Activated CD8-positive, alpha-beta memory T cell treated with anti-CD3 and anti-CD28 coated beads for 36 hours (primary cell): Measurements from ENCODE around the gene DNAI2. TPM values are rescaled to one million over a fixed set of nuclear protein-coding genes. Genes with fewer than 3 reads are reported as not detected.

Experiments used
- CTCF ChIA-PET: fragments of 350-600 bp; sonication (Branson Sonifier 250); formaldehyde crosslinking; loops from one replicate; lab custom pipeline; 2021; ENCODE audit warnings: antibody characterized with exemption; lab: Charles Lee
- POLR2A ChIA-PET: fragments of 350-600 bp; sonication (Branson Sonifier 250); formaldehyde crosslinking; loops from one replicate; lab custom pipeline; 2021; ENCODE audit warnings: antibody characterized with exemption; lab: Charles Lee
- total RNA-seq, 2 experiments: library from RNA; stranded (reverse); gene quantifications; one replicate each; pipeline ENCODE4 v1.2.3, GENCODE V29; 2021

The DNAI2 gene
- total RNA-seq, 2 experiments from 2014 or later: 0.36 to 0.70 TPM

DNA sequence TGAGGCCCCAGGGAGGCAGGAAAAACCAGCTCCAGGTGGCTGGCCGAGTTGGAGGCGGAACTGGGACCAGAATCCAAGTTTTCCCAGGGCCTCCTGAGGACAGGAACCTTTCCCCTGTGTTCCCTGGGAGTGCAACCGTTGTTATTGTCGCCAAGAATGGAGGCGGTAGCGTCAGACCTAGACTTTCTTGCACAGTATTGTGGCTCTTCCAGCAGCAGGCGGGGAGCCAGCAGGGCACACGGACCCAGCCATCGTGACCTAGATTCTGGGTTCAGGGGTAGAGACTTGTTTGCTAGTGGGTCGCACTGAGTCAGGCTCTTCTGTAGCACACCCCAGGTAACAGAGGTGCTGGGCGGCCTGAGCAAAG, 51.3 kb downstream of the DNAI2 start:
- POLR2A ChIA-PET: interaction anchor here (0.7 kb wide), 1 partner anchor 33 kb away, joined by 3 read pairs; no protein-coding TSS in a partner anchor
- CTCF ChIA-PET: no interaction called here

DNA sequence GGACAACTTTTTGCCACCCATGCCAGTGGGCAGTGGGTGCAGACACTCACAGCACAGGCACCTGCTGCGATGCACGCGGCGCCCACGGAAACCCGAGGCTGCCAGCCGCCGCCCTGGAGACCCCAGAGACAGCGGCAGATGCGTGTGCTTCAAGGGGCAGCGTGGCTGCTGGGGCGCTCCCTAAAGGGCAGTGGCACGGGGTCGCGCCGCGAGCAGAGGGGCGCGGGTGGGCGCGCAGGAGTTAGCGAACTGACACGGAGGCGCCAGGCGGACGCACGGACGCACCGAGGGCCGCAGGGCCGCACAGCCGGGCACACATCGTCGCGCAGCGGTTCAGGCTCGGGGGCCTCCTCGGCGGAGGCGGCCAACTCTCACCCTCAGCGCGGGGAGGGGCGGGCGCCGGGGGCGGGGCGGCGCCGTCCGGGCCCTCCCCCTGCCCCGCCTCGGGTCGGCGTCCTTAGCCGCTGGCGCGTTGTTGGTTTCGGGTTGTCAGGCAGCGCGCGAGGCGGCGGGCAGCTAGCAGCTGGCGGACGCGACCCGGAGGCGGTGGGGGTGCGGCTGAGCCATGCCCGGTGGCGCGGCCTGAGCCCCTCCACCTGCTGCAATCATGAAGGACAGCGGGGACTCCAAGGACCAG, 51.8 kb downstream of the DNAI2 start, which contains the start of gene KIF19:
KIF19 (plus strand) TSS at position 484 of the 637 bp plus-strand sequence; CDS start at position 608, 124 bp downstream.
- ChIA-PET POLR2A (interaction anchor here (0.6 kb wide), 1 partner anchor 1454 kb away, joined by 3 read pairs; no protein-coding TSS in a partner anchor), CTCF (interaction anchor here (1.2 kb wide), 1 partner anchor 23 kb away, joined by 4 read pairs; no protein-coding TSS in a partner anchor)

DNA sequence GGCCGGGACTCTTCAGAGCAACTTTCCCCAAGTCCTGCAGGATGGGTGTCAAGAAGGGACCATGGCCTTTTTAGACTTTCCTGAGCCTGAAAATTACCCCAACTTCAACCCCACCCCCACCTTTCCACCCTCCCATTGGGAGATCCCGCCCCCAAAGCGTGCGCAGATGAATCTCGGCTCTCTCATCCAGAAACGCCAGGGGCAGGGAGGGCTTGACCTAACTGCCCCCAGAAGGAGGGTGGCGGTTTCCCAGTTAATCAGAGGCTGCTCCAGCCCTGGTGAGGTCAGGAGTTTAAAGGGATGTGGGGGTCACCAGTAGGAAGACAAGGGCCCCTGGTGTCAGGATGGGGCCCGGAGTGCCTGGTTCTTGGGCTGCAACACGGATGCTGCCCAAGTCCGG, 52.5 kb downstream of the DNAI2 start:
- CTCF ChIA-PET: interaction anchor here (1.2 kb wide), 1 partner anchor 24 kb away, joined by 4 read pairs; no protein-coding TSS in a partner anchor
- POLR2A ChIA-PET: no interaction called here

DNA sequence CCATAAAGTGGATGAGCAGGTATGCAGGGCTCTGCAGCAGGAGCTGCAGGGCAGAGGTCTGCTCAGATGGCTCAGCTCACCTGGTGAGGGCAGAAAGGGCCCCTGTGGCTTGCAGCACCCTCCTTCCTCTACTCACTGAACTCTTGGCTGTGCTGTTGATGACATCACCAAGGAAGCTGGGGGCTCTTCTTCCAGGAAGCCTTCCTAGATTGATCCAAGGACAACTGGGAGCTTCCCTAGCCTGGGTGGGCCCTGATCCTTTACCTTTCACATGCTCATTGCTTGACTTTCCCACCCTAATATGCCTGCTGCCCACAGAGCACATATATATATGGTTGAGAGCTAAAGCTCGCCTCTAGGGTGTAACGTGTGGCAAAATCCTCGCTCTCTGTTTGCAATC, 54.5 kb downstream of the DNAI2 start:
- POLR2A ChIA-PET: no interaction called here
- CTCF ChIA-PET: no interaction called here

DNA sequence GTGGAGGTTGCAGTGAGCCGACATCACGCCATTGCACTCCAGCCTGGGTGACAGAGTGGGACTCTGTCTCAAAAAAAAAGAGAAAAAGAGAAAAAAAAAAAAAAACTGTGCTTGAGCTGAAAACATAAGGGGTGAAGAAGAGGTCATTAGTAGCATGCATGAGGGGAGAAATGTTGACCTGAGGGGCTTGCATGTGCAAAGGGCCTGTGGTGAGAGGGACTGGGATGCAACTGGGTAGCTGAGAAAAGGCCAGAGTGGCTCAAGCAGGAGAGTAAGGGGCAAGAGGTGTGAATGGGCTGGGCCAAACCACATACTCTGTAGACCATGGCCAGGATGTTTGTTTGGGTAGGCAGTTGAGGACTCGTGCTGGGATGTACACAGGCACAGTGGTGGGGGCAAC, 55.3 kb downstream of the DNAI2 start:
- CTCF ChIA-PET: no interaction called here
- POLR2A ChIA-PET: no interaction called here

DNA sequence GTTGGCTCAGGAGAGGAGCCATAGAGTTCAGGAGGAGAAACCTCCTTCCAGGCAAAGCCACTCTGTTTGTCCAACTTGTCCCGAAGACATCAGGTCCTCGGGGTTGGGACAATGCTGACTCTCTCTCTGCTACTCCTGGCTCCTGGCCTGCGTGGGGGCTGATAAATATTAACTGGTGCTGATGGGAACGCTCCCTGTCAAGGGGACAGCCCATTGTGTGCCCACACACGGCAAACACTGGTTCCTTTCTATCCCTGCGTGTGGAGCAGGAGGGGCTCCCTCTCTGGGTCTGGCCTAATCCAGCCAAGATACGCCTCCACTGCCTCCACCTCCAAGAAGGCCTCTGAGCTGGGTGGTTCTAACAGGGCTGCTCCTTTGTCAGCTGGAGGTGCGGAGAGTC, 56.4 kb downstream of the DNAI2 start:
- CTCF ChIA-PET: interaction anchor here (0.8 kb wide), 1 partner anchor 10 kb away, joined by 4 read pairs; no protein-coding TSS in a partner anchor
- POLR2A ChIA-PET: no interaction called here

DNA sequence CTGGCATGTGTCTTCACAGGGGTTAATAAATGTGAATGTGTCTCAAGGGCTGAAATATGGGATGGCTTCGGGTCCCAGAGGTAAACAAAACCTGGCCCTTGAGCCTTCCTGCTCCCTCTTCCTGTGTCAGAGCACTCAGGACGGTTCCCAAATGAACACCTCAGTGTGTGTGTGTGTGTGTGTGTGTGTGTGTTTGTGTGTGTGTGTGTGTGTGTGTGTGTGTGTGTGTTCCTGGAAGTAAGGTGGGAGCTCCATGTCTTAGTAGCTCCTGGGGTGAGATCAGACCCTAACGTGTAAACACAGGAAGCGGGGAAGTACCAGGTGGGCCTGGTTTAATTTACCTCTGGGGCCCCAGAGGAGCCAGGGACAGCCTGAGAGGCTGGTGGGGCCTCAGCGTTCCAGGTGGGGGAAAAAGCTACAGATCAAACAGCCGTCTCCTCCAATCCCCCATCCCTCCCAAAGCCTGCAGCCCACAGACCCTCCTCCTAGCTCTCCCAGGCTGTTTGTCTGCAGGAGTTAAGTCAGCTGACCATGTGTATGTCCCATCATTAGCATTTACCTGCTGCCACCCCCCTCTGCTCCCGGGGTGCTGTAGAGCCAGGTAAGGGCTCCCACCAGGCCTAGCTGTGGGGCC, 58.1 kb downstream of the DNAI2 start:
- ChIA-PET CTCF (no interaction called here), POLR2A (no interaction called here)

DNA sequence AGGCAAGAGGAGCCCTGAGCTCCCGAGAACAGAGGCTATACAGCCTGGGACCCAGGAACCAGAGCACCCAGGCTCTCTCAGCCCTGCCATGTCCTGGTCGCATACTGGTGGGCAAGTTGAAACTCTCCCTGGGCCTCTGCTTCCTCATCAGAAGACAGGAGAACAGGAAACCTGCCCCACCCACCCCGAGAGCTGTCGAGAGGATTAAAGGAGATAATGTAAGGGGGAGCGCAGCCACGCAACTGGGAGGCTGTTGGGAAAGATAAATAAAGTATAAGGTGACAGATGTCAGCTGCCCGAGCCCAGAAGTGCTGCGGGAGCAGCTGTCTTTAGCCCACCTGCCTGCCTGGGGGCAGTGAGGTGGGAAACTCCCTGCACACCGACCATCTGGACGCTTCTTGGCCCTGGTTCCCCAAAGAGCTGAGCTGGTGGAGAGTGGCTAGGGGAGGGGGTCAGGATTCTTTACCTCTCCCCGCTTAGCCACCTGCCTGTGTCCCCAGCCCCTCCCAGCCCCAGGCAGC, 58.8 kb downstream of the DNAI2 start:
- ChIA-PET CTCF (no interaction called here), POLR2A (no interaction called here)

DNA sequence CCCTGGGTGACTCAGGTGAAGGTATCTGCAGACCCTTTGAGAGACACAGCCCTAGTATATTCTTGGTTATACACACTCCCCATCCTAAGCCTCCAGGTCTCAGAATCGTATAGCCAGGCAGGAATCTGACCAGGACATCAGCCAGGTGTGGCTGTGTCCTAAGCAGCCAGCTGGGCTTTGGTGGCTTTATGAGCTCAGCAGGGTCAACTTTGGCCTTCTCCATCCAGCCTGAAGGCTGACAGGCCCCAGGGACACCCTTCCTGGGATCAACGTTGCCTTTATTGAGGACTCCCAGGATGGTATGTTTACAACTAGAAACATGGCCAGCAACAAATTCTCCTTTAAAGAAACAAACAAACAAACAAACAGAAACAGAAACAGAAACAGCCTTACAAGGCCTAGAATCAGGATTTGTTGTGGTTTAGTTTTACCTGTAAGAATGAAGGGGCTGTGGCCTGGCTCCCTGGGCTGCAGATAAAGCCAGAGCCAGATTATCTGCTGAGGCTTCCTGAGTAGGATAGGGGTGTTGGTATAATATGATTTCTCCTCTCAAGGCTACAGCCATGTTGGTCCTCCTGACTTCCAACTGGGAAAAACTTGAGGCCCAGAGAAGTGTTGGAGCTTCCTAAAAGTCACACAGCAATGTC, 60.5 kb downstream of the DNAI2 start:
- ChIA-PET POLR2A (no interaction called here), CTCF (interaction anchor here (0.7 kb wide), 1 partner anchor 14 kb away, joined by 3 read pairs; no protein-coding TSS in a partner anchor)

DNA sequence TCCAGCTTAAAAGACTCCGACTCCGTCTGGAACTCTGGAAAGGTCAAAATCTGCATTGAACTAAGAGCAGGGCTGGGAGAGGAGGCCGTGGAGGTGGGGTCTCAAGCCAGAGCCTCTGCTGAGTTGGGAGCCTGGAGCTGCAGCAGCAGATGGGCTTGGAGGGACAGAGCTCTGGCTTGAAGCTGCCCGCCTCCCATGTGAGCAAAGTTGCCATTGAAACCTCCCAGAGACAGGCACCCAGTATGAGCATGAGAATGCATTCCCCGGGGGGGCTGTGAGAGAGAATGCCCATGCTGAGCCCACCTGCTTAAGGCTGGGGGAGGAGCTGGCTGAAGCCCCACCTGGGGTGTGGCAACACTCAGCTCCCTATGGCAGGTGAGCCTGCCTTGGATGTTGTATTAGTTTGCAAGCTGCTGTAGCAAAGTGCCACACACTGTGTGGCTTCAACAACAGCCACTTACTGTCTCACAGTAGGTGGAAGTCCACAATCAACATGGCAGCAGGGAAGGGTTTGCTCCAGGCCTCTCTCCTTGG, 61.6 kb downstream of the DNAI2 start:
- CTCF ChIA-PET: no interaction called here
- POLR2A ChIA-PET: no interaction called here

DNA sequence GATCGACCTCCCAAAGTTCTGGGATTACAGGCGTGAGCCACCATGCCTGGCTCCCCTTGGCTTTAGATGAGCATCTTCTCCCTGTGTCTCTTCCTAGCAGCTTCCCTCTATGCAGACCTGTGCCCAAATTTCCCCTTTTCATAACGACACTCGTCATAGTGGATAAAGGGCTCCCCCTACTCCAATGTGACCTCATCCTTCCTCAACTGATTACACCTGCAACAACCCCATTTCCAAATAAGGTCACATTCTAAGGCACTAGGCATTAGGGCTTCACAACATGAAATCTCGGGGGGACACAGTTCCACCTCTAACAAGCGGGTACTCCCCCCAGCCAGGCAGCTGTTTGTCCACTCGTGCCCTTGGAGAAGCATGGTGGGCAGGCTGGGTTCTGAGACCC, 62.3 kb downstream of the DNAI2 start:
- POLR2A ChIA-PET: no interaction called here
- CTCF ChIA-PET: no interaction called here

DNA sequence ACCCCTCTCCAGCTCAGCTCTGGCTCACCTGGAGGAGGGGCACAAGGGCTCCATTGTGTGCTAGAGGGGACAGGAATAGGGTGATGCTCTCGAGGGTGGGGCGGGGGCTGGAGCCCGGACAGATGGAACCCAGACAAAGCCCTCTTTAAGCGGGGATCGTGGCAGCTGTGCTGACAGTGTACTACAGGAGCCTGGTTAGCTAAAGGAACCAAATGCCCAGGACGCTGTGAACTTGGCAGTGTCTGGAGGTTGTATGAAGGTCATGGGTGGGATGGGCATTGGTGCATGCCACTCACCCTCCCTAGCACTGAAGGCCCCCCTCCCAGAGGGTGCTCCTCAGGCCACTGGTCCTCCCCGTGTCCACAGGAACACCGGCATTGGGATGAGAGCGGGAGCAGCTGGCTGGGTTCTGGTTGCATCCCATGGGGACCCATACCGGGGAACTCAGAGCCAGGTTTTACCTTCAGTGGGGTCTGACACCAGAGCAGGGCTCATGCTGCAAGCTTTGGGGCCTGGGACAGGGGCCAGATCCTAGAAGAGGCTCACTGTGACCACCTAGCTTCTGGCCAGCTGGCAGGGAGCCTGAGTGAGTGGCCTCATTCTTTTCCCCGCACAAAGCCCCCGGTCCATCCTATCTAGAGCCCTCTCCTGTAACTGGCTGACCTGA, 63.9 kb downstream of the DNAI2 start:
- POLR2A ChIA-PET: no interaction called here
- CTCF ChIA-PET: interaction anchor here (1.1 kb wide), 1 partner anchor 12 kb away, joined by 3 read pairs; no protein-coding TSS in a partner anchor

DNA sequence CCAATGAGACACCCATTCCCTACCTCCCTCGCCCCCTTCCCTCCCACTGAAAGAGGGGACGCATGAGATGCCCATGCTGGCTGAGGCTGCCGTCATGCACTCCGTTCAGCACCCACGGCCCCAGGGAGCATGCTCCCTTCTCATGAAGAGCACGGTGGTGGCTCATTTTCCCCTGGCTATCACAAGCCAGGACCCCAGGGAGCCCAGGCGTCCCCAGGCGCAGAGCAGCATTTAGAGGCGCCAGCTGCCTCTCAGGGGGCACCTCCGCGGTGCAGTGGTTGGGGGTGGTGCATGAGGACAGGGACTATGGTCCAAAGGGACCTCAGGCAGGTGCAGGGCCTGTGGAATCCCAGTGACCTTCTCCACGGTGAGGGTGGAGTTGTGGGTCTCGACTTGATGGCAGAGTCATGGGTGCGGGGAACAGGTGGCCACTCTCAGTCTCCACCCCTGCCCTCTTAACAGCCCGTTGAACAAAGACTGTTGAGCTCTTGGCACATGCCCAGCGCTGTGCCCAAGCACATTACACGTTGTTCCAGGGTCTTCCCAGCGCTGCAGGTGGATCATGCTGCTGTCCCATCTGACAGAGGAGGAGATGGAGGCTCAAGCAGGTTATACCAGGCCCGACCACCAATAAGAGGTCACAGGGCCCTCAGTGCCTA, 65.6 kb downstream of the DNAI2 start:
- ChIA-PET CTCF (no interaction called here), POLR2A (no interaction called here)

DNA sequence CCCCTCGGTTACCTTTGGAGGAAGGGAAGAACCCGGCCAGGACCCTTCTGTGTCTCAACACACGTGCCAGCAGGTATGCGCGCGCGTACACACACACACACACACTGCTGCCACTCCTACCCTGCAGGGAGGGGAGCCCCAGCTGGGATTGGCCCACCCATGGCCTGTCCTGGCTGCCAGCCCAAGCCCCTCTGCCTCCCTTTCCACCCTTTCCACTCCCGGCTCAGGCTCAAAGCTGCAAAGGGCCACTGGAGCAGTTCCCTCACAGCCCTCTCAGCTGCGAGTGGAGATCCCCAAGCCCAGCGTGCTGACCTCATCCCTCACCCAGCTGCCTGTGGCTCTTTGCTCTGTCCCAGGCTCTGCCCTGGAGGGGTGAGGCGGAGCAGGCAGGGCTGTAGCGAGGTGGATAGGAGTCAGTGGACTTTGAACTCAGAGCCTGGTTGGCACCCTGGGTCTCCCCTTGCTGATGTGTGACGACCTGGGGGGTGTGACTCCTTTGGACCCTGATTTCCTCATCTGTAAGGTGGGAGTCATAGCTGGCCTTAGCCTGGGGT, 66.5 kb downstream of the DNAI2 start:
- CTCF ChIA-PET: no interaction called here
- POLR2A ChIA-PET: no interaction called here

DNA sequence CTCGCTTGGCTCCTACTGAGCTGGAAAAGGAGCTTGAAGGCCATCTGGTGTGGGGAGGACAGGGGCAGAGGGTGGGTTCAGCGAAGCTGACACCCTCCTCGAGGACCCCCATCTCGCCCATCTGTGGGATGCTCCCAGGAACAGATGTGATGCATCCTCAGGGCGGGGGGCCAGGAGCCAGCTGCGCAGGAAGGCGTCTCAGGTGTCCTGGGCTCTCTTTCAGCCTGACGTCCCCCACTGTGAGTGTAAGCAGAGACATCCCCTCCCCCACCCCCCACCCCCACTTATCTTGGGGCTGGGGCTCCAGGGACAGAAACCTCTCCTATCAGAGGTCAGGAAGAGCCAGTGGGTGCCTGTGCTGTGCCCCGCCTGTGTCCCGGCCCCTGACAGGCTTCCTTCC, 68.2 kb downstream of the DNAI2 start:
- ChIA-PET POLR2A (no interaction called here), CTCF (no interaction called here)

DNA sequence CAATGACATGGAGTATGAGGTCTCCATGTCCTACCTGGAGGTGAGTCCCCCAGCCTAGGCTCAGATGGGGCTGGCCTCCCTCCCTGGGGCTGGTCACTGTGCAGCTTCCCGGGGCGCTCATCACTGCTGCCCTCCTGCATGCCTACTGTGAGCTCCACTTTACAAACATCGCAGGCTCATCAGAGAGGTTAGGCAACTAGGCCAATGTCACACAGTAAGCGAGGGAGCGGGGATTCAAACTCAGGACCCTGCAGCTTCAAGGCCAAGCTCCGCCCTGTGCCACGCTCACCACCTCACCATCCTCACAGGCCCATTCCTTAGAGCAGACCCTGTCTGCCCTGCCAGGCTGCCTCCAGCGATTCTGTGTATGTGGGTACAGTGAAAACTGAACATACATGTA, 69.1 kb downstream of the DNAI2 start:
- POLR2A ChIA-PET: no interaction called here

DNA sequence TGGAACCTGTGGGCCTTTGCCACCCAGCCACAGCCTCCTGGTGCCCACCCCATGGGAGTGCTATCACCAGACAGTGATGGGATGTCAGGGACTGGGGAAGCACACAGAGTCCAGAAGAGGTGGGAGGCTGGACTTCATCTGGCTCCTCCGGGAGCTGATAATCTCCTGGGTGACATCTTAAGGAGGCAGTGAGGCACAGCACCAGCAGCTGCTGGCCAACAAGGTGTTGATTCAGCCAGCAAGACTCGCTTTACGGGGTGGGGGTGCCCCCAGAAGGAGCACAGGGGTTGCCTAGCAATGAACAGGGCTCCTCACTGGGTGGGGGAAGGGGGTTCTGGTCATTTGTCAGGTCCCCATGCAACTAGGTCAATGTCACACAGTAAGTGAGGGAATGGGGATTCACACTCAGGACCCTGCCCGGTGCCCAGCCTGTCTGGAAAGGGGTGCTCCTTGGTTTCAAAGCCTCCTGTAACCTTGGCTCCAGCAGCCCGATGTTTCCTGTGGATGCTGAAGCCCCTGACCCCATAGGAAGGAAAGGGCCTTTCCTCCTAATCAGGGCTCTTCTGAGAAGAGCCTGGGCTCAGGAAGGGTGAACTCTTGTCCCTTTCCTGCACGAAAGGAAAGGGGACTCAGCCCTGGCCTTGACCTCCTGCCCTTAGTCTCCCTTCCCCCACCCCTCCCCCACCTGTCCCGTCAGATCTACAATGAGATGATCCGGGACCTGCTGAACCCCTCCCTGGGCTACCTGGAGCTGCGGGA, 69.7 kb downstream of the DNAI2 start:
- ChIA-PET CTCF (interaction anchor here (1.2 kb wide), 1 partner anchor 36 kb away, joined by 3 read pairs; no protein-coding TSS in a partner anchor), POLR2A (no interaction called here)

More for the DNA sequence above, 69.1 kb downstream of the DNAI2 start:
- CTCF ChIA-PET: no interaction called here

DNA sequence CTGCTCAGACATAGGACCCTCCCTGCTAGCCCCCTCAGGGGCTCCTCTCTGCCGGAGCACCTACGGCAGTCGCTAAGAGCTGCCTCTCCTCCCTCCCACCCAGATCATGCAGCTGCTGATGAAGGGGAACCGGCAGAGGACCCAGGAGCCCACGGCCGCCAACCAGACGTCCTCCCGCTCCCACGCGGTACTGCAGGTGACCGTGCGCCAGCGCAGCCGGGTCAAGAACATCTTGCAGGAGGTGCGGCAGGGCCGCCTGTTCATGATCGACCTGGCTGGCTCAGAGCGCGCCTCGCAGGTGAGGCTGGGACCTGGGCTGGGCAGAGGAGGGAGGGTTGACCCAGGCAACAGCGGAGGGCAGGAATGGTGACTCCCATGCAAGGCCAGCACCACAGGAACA, 70.6 kb downstream of the DNAI2 start:
- CTCF ChIA-PET: interaction anchor here (1.2 kb wide), 1 partner anchor 35 kb away, joined by 3 read pairs; no protein-coding TSS in a partner anchor
- POLR2A ChIA-PET: no interaction called here
